Measurements from ENCODE around the gene PTGIS.

Gene PTGIS

DNA sequence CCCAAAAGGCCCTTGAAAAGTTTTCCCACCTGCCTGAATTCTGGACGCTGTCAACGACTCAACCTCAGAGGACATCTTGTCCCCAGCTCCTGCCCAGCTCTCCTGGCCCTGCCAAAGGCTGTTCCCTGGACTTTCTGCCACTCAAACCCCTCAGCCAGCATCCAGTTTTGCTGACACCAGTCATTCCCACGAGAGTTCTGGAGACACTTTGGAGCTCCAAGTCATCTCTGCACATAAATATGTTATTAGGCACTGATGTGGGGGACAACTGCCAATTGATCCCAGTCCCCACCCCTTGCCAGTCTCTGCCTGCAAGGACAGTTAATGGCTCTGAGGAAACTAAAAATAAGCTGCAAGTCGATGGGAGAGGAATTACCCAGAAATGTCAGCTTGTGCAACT is 46.6 kb downstream of the PTGIS start:
- DNase-seq = no peak

DNA sequence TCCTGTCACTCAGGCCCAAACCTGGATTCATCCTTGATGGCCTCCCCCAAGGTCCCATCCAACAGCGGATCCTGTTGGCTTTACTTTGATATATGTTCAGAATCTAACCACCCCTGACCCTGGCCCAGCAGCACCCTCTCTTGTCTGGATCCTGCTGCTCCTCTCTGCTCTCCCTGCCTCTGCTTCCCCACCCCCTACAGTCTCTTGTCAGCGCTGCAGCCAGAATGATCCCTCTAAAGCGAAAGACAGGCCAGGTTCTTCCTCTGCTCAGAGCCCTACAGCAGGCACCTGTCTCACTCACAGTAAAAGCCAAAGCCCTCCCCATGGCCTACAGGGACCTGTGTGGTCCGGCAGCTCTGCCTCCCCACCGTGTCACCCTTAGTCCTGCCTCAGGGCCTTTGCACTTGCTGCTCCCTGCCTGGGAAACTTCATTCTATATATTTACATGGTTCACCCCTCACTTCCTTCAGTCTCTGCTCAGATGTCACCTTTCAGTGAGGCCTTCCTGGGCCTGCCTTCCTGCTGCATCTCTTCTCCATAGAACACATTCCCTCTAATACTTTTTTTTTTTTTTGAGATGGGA is 48.1 kb downstream of the PTGIS start:
- no peak for DNase-seq

DNA sequence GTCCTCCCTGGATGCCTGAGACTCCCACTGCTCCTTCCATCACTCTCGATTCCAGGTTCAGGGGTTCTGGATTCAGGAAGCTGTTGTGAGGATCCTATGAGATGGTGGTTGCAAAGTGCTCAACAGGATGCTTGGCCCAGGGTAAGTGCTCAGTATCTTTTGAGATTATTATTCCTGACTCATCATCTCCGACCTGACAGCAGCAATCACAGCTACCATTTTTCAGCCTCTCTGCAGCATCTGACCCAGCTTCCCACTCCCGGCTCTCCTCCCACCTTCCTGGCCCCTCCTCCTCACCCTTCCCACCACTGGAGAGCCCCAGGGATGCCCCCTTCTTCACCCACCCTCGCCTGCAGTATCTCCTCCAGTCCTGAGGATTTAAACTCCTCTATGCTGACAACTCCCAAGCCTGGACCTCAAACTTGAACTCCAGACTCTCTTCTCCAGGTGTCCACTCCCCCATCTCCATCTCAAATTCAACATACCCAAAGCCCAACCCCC is 48.7 kb downstream of the PTGIS start:
- no peak for DNase-seq

DNA sequence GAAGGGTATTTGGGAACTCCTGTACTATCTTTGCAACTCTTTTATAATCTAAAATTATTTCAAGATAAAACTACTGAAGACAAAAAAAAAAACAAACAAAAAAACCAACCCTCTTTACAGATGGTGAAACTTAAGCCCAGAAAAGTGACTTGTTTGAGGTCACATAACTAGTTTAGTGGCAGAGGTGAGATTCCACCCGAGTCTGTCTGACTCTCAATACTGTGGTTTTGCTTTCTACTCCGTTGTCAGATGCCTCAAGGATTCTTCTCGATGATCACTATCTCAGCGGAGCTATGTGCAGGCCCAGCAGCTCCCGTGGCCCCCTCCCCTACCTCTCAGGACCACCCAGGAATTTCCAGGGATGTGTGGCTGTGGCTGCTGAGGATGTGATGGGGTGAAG is 49.4 kb downstream of the PTGIS start:
- no peak for DNase-seq

DNA sequence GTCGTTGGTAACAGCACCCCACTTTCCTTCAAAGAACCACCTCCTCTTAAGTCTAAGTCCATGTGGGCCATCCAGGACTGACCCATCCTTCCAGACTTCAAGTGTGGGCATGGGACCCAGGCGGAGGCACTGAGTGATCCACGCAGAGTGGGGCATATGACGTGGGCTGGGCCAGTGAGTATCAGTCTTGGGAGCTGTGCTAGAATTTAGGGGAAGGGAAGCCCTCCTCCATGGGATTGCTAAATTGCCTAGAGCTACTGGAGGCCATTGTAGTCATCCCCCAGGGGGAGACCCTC is 50.2 kb downstream of the PTGIS start:
- no peak for DNase-seq

DNA sequence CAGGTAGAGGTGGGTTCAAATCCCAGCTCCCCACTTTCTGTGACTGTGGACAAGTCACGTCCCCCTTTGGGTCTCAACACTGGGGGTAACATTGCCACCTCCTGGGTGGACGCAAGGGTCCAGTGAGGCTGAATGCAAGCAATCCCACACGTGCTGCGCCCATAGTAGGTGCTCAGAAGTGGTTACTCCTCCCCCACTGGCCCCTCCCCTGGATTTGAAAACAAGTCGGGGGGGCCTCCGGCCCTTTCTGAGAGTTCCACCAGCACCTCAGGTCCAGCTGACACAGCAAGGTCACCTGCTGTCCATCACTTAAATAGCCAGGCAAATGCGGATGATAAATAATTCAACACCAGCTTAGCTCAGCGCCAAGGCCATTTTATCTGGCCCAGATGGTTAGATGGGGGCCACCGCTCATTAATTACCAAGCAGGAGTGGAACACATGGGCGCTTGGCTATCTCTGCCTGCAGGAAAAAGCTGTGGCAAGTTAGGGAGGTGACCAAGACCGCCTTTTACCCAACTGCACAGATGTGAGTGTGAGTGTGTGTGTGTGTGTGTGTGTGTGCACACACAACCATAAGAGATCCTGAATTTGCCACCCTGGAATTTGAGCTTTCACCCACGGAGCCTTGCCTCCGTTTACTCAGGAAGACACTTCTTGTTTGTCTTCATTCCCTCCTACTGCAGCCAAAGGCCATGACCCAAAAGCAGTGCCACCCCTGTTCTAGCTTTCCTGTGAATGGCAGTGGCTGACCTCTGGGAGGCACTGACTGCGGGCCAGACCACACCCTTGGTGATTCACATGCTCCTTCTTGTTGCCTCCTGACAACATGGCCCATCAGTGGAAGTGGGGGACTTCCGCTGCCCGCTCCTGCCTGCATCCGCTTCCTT is 50.8 kb downstream of the PTGIS start:
- no peak for DNase-seq

DNA sequence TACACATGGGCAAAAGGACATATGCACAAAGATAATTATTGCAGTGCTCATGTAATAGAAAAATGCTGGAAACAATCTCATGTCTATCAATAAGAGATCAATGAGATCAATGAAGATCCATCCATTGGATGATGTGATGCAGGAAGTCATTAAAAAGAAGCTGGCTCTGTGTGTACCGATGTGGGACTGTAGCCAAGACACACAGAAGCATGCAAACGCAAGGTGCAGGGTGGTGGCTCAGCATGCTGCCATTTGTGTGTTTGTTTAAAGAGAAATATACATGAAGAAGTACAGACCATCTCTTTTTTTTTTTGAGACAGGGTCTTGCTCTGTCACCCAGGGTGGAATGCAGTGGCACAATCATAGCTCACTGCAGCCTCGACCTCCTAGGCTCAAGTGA is 52.4 kb downstream of the PTGIS start:
- DNase-seq = no peak

DNA sequence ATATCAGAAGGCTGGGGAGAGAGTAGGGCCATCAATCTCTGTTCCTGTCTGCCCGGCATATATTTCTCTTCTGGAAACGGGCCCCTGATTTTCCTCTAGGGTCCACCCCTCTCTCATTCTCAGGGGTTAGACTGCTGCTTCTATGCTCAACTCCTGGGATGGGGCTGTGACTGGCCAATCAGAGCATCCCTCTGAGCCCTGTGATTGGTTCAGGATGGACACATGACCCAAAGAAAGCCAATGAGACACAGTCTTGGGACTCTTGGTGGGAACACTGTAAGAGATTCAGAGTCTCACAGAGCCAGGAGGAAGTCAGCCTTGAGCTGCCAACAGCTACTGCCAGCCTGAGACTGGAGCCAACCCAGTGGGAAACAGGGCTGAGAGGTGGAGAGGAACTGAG is 54.4 kb downstream of the PTGIS start:
- no peak for DNase-seq

DNA sequence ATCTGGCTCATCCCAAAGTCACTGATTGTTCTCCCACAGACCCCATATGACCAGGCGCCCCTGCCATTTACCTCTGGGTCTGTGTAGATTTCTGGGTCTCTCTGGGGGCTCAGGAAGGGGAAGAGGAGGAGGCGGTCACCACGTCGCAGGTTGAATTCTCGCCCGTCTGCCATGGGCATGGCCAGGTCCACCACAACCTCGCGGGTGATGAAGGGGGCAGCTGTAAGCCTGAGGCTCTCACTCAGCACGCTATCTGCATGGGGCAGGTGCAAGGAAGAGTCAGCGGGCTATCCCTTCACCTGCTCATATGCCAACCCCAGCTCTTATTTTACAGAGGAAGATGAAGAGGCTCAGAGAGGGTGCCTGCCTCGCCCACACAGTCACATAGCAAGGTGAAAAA is 54.9 kb downstream of the PTGIS start:
- DNase-seq = no peak

DNA sequence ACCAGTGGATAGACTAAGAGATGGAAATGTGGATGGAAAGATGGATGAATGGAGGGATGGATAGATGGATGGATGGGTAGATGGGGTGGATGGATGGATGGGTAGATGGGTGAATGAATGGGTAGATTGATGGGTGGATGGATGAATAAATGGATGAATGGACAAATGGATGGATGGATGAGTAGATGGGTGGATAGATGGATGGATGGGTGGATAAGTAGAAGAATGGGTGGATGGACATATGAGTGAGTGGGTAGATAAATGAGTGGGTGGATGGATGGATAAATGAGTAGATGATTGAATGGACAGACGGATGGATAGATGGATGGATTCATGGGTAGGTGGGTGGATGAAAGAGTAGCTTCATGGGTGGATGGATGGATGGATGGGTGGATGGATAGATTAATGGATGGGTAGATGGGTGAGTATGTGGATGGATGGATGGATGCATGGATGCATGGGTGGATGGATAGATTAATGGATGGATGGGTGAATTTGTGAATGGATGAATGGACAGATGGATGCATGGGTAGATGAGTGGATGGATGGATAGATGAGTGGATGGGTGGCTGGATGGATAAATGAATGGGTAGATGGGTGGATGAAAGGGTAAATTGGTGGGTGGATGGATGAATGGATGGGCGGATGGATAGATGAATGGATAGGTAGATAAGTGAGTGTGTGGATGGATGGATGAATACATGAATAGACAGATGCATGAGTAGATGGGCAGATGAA is 56.0 kb downstream of the PTGIS start:
- DNase-seq = no peak

DNA sequence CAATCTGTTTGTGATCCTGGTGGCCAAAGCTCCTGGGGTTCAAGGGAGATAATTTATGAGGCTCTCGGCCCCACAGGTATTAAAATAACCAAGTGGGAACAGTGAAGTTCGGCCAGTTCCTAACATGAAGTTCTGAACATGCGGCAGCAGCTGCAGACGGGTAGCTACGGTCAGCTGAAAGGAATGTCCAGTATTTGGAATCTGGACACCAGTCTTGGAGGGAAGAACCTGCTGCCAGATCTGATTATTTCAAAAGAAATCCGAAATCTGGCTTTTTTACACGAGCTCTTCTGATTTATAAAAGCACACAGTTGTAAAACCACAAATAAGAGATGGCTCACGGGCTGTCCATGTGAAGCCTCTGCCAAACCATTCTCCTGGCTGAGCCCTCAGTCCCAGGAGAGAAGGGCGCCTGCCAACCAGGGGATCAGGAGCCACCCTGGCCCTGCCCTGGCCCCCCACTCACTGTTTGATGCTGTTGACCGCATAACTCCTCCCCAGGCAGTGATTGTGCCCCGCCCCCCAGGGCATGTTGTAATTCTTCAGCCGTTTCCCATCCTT is 57.3 kb downstream of the PTGIS start:
- no peak for DNase-seq

DNA sequence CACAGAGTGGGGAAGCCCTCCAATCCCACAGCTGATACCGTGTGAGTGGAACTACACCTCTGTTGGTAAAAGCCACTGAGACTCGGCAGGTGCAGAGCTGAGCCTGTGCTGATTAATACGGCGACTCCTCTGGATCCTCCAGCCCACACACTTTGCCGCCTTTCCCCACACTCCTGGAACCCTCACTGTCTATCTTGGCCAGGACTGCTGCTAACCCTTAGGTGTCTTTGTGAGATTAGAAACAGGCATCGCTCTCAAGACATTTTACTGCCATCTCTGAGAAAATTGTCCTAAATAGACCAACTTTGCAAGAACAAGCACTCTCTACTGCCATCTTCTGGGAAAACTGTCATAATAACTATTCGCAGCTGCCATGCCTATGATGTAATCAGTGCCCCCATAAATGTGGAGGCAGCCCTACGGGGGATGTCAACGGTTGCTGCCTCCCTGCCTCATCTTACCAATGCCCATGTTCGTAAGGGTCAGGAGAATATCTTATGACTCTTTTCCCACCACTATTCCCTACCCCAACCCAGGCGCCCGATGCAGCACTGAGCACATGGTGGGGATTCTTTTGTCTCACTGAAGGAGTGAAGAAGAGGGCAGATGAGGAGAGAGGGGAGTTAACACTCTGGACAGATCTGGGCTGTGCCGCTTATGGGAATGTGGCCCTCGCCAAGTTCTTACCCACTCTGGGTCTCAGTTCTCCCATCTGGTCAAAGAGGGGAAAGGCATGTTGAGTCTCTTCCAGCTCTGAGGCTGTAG is 59.3 kb downstream of the PTGIS start:
- no peak for DNase-seq

DNA sequence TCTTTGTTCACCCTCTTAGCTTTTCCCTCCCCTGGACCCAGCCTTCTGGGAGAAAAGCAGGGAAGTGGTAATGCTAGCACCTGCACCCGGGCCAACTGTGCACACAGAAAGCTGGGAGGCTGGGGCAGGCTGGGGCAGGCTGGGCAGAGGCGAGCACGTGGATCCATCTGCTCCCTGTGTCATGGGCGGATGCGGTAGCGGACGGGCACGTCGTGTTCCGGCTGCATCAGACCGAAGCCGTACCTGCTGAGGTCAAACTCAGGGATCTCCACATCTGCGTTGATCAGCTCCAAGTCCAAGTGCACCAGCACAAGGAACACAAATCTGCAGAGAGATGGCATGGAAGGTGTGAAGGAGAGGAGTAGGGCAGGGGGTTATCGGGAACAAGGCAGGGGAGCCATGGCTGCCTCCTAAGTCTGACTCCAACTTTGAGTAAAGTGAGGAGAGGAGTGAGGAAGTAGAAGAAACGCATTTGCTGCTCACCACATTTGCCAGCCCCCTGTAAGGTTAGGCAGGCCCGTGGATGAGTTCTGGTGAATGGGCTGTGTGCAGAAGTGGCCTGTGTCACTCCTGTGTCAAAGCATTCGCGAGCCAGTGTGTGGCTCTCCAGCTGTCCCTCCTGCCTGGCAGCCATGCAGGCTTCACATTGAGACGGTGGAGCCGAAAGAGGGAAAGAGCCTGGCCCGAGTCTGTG is 60.0 kb downstream of the PTGIS start:
- no peak for DNase-seq

DNA sequence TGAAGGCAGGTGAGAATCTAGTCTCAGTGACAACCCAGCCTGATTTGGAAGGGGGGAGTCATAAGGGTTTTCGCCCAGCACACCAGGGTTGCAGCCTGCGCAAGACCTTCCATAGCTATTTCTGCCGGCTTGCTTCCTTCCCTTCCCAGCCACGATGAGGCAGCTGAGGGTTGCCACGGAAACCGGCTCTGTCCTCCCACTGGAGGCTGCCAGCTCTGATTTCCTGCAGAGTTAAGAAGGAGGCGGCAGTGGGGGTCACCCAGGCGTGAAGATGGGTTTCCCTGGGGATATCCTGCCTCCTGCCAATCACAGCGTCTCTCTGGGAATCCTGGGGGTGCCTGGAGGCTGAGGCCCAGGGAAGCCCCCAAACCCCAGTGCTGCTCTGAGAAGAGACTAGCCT is 62.4 kb downstream of the PTGIS start:
- DNase-seq = no peak

DNA sequence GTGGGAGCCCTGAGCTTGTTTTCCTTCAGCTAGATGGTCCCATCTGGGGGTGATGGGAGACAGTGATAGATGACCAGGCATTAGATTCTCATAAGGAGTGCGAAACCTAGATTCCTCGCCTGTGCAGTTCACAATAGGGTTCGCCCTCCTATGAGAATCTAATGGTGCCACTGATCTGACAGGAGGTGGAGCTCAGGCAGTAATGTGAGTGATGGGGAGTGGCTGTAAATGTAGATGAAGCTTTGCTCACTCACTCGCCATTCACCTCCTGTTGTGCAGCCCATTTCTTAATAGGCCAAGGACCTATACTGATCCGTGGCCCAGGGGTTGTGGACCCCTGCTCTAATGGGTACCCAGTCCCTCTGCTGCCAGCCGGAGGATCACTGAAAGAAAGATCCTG is 64.8 kb downstream of the PTGIS start:
- DNase-seq = no peak

DNA sequence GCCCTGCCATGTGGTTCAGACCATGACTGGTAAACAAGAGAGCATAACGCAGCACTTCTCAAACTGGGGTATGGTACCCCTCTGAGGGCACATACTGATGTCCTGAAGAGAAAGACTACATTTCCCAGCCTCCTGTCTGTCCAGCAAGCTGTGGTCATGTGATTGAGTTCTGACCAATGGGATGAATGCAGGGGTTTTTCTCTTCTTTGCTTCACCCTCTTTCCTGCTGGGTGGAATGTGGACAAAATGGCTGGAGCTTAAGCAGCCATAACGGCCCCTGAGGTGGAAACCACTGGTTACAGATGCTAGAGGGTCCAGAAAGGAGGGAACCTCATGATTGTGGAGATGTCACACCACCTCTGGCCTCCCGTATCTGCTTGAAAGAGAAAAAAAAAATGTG is 66.0 kb downstream of the PTGIS start:
- DNase-seq = no peak

DNA sequence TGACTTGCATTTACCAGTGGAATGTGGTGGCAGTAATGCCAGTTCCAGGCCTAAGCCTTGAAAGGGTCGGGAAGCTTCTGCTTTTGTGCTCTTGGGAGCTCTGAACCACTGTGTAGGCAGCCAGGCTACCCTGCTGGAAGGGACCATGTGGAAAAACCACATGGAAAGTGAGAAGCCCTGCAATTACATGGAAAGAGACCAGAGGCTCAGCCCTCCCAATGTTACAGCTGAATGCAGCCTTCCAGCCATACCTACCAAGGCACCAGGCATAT is 70.6 kb downstream of the PTGIS start:
- no peak for DNase-seq

DNA sequence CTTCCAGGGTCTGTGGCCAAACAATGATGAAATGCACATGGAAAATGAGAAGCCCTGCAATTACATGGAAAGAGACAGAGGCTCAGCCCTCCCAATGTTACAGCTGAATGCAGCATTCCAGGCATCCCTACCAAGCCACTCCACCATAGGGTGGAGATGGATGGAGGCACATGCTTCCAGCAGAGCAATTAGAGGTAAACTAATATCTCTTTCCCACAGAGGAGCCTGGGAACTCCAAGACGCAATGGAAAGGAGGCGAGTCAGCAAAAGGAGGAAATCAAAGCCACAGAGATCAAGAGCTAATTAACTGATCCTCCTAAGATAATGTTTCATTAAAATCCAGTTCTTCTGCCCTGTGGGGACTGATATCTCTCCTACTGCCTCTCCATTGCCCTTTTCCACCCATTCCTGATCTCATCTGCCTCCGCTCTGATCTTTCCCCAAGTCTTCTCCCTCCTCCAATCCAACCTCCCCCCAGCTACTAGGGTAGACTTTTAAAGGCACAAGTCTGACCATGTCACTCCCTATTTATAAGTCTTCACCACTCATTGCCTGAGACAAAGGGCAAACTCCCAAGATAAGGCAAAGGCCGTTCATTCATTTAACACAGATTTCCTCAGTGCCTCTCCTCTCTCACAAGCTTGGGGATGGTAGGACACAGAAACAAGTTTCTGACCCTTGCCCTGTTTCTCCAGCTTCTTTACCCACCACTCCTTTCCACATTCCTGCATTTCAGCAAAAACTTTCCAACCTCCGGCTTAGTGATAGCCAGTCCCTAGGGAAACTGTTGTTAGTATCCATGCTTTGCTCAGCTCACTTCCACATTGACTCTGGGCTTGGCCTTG is 71.2 kb downstream of the PTGIS start:
- DNase-seq = no peak

DNA sequence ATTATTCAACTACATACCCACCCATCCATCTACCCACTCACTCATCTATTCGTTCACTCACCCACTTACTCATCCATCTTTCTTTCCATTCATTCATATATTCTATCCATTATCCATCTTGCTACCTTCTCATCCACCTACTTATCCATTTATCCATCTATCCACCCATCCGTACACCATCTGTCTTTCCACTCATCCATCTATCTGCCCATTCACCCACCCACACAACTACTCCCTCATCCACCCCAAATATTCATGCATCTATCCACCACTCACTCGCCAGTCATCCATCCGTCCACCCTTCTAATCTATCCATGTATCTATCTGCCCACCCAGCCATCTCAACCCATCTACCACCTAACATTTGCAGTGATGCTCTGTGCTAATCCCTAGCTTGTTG is 71.9 kb downstream of the PTGIS start:
- DNase-seq = no peak

DNA sequence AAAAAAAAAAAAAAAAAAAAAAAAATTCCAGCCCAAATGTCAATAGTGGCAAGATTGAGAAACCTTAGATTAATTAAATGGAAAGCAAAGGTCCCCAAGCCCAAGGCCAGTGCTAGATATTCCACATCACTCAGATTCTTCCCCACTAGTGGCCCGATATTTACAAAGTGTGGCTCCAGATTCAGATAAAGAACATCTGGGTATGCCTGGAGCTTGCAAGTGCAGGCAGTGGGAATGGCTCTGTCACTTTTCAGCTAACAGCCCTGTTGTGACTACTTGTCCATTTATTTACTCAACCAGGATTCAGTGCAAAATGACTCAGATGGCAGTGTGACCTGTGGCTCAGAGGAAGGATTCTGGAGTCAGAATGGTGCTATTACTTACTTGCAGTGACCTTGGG is 77.2 kb downstream of the PTGIS start:
- no peak for DNase-seq

DNA sequence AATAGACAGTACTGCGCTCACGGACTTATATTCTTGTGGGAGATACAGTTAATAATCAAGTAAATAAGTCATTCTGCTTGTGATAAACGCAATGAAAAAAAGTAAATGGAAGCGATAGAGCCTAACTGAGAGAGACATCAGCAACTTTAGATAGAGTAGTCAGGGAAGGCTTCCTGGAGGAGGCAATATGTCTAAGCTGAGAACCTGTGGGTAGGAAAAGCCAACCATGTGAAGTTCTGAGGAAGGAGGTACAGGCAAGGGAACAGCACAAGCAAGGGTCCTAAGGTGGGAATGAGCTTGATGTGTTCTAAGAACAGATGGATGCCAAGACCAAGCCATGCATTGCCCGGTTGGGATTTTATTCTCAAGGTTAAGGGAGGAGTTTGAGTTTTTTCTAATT is 78.2 kb downstream of the PTGIS start:
- DNase-seq = no peak

DNA sequence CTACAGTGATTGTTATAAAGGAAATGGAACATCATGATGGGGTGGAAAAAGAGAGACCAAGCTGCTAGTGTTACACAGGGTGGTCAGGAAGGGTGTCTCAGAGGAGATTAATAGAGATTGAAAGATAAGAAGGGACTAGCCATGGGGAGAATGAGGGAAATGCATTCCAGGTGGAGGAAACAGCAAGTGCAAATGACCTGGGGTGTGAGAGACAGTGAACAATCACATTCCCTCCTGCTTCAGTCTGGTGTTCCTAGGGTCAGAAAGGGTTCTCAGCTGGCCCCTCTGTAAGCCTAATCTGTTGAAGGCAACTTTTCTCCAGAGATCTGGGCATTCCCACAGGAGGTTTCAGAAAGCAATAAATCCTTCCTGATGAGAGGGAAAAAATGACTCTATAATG is 81.9 kb downstream of the PTGIS start:
- no peak for DNase-seq

All from CD4-positive, alpha-beta T cell treated with Interleukin-6 for 4 hours (primary cell).